IMR-90 (cell line): ENCODE data around the gene TRPM1. TPM values are rescaled to one million over a fixed set of nuclear protein-coding genes. Genes with fewer than 3 reads are reported as not detected.

Experiments
- ATAC-seq: fragments of 200-7000 bp; cut with Tn5 transposase; 2 replicates; pipeline ENCODE4 v1.9.1; 2020; ENCODE audit warnings: low read depth, mild to moderate bottlenecking, moderate library complexity
- BruUV-seq: library from RNA; stranded (reverse); fragments of 400-500 nt; replicated peaks from 2 replicates; lab custom pipeline; 2021; lab: Mats Ljungman, UMichigan
- CTCF ChIA-PET: fragments of 300-600 bp; formaldehyde crosslinking; extraction: SDS; loops from one replicate; lab custom pipeline; 2021; ENCODE audit warnings: antibody characterized with exemption; lab: Yijun Ruan, JAX
- POLR2A ChIA-PET: fragments of 300-600 bp; sonication (Branson Sonifier 250); formaldehyde crosslinking; loops from one replicate; lab custom pipeline; 2022; ENCODE audit warnings: antibody characterized with exemption; ENCODE audit not compliant: unreplicated experiment; lab: Charles Lee
- DNase-seq: peaks from one replicate; pipeline ENCODE4 v3.0.0; 2013
- H2AFZ ChIP-seq: replicated peaks from 2 replicates; pipeline ENCODE3; 2013; ENCODE audit warnings: low read length, mild to moderate bottlenecking; ENCODE audit not compliant: poor library complexity
- H2AK5ac ChIP-seq: 2 replicates; pipeline ENCODE4 v1.6.1; 2013; ENCODE audit warnings: low read depth, low read length, inconsistent platforms
- H2AK9ac ChIP-seq: replicated peaks from 2 replicates; pipeline ENCODE3; 2013; ENCODE audit warnings: mild to moderate bottlenecking, low read depth, low read length, moderate library complexity; ENCODE audit not compliant: poor library complexity
- H2BK120ac ChIP-seq: 2 replicates; pipeline ENCODE4 v1.6.1; 2013; ENCODE audit warnings: low read depth, low read length, inconsistent platforms
- H2BK15ac ChIP-seq: 3 replicates; pipeline ENCODE4 v1.6.1; 2013; ENCODE audit warnings: low read depth, low read length, inconsistent platforms
- H2BK20ac ChIP-seq: 2 replicates; pipeline ENCODE4 v1.6.1; 2013; ENCODE audit warnings: low read depth, mild to moderate bottlenecking, inconsistent platforms, low read length, moderate library complexity
- H2BK5ac ChIP-seq: 2 replicates; pipeline ENCODE4 v1.6.1; 2013; ENCODE audit warnings: mild to moderate bottlenecking, low read depth, low read length, inconsistent platforms; ENCODE audit not compliant: poor library complexity, severe bottlenecking
- H3K14ac ChIP-seq: replicated peaks from 2 replicates; pipeline ENCODE4 v1.6.1; 2013; ENCODE audit warnings: low read depth, low read length, inconsistent platforms
- H3K18ac ChIP-seq: 2 replicates; pipeline ENCODE4 v1.6.1; 2013; ENCODE audit warnings: low read depth, low read length, control low read depth
- H3K23ac ChIP-seq: 2 replicates; pipeline ENCODE4 v1.6.1; 2013; ENCODE audit warnings: low read depth, low read length, inconsistent platforms
- H3K27ac ChIP-seq: 2 replicates; pipeline ENCODE4 v1.5.1; 2013; ENCODE audit warnings: mild to moderate bottlenecking, control low read depth, low read length; ENCODE audit not compliant: insufficient read depth
- H3K27me3 ChIP-seq: 2 replicates; pipeline ENCODE4 v1.6.1; 2013; ENCODE audit warnings: low read length; ENCODE audit not compliant: control insufficient read depth, insufficient read depth
- H3K36me3 ChIP-seq: 2 replicates; pipeline ENCODE4 v1.6.1; 2013; ENCODE audit warnings: low read length, mixed read lengths; ENCODE audit not compliant: control insufficient read depth, insufficient read depth
- H3K4ac ChIP-seq: 2 replicates; pipeline ENCODE4 v1.6.1; 2013; ENCODE audit warnings: low read depth, low read length, inconsistent platforms
- H3K4me1 ChIP-seq: 2 replicates; pipeline ENCODE4 v1.6.1; 2013; ENCODE audit warnings: low read length, mixed read lengths; ENCODE audit not compliant: control insufficient read depth, insufficient read depth
- H3K4me2 ChIP-seq: 2 replicates; pipeline ENCODE4 v1.6.1; 2013; ENCODE audit warnings: low read depth, mild to moderate bottlenecking, control low read depth, low read length, moderate library complexity
- H3K4me3 ChIP-seq: 2 replicates; pipeline ENCODE4 v1.5.1; 2013; ENCODE audit warnings: low read depth, mild to moderate bottlenecking, control low read depth, low read length, moderate library complexity; ENCODE audit not compliant: insufficient read depth
- H3K56ac ChIP-seq: 2 replicates; pipeline ENCODE4 v1.6.1; 2013; ENCODE audit warnings: low read length, inconsistent platforms; ENCODE audit not compliant: insufficient read depth; ENCODE audit errors: extremely low read depth
- H3K79me1 ChIP-seq, 2 experiments: 2 replicates each; pipeline ENCODE4 v1.6.1; 2013; ENCODE audit warnings: low read length in 2 of 2, inconsistent platforms in 1 of 2, low read depth in 1 of 2
- H3K9ac ChIP-seq: 2 replicates; pipeline ENCODE4 v1.6.1; 2013; ENCODE audit warnings: low read depth, low read length, control low read depth
- H3K9me1 ChIP-seq: 2 replicates; pipeline ENCODE4 v1.6.1; 2013; ENCODE audit warnings: low read length, inconsistent platforms; ENCODE audit not compliant: insufficient read depth
- H3K9me3 ChIP-seq: 2 replicates; pipeline ENCODE4 v1.6.1; 2013; ENCODE audit warnings: low read length; ENCODE audit not compliant: control insufficient read depth, insufficient read depth
- H4K20me1 ChIP-seq: 2 replicates; pipeline ENCODE4 v1.6.1; 2013; ENCODE audit warnings: low read length, inconsistent platforms; ENCODE audit not compliant: insufficient read depth
- H4K5ac ChIP-seq: 2 replicates; pipeline ENCODE4 v1.6.1; 2013; ENCODE audit warnings: mild to moderate bottlenecking, low read depth, low read length, control low read depth
- H4K8ac ChIP-seq, 2 experiments: 2 replicates each; pipeline ENCODE4 v1.6.1; 2013; ENCODE audit warnings: low read depth in 2 of 2, low read length in 2 of 2, control low read depth in 1 of 2, inconsistent platforms in 1 of 2
- H4K91ac ChIP-seq: 2 replicates; pipeline ENCODE4 v1.6.1; 2013; ENCODE audit warnings: low read depth, low read length, inconsistent platforms; ENCODE audit not compliant: insufficient read depth
- BHLHE40 ChIP-seq: fragments of 150-350 bp; IDR thresholded peaks from 2 replicates; pipeline ENCODE4 v1.6.1; 2016; ENCODE audit warnings: mild to moderate bottlenecking, low read depth, low read length
- CEBPB ChIP-seq: IDR thresholded peaks from 2 replicates; pipeline ENCODE4 v1.6.1; 2012; ENCODE audit warnings: low read depth, low read length, improper control_type of control experiment
- MXI1 ChIP-seq: IDR thresholded peaks from 2 replicates; pipeline ENCODE4 v1.6.1; 2012; ENCODE audit warnings: low read depth, mild to moderate bottlenecking, low read length, moderate library complexity, borderline replicate concordance
- RAD21 ChIP-seq: IDR thresholded peaks from 2 replicates; pipeline ENCODE4 v1.6.1; 2012; ENCODE audit warnings: low read length, improper control_type of control experiment
- RCOR1 ChIP-seq: IDR thresholded peaks from 2 replicates; pipeline ENCODE4 v1.6.1; 2012; ENCODE audit warnings: mild to moderate bottlenecking, low read length, improper control_type of control experiment; ENCODE audit not compliant: insufficient replicate concordance
- SMC3 ChIP-seq: fragments of 150-350 bp; IDR thresholded peaks from 2 replicates; pipeline ENCODE4 v1.6.1; 2016; ENCODE audit warnings: low read depth, mild to moderate bottlenecking, antibody characterized with exemption, low read length, moderate library complexity
- WGBS, 2 experiments: methylation state at CpG; one replicate each; pipeline versions ENCODE4 v1.1.5 to v1.1.7; 2013; ENCODE audit warnings: missing lambda C conversion rate in 2 of 2; ENCODE audit not compliant: insufficient read length in 1 of 2; ENCODE audit errors: extremely low coverage in 2 of 2; 5-methylcytosine and 5-hydroxymethylcytosine counted together
- dilution Hi-C: fragments of 300-500 bp; cut with HindIII; formaldehyde crosslinking; loops from one replicate; pipeline ENCODE4 v1.14.3; 2018; ENCODE audit warnings: low sequenced_read_pairs; ENCODE audit not compliant: unreplicated experiment
- in situ Hi-C: fragments of 300-500 bp; cut with MboI; formaldehyde crosslinking; loops from 3 replicates; pipeline ENCODE4 v1.14.3; 2019; ENCODE audit warnings: low sequenced_read_pairs, inconsistent platforms, mixed read lengths
- intact Hi-C: fragments of 100-400 bp; cut with micrococcal nuclease; formaldehyde crosslinking; loops from 2 replicates; pipeline ENCODE4 v1.10.0; 2022
- polyA plus RNA-seq, 3 experiments: library from polyadenylated mRNA; depleted of rRNA; stranded (reverse); fragments of >200 nt; gene quantifications; 2 replicates each; pipeline ENCODE4 v1.2.3, GENCODE V29; 2012; ENCODE audit warnings: low replicate concordance in 1 of 3
- total RNA-seq: library from RNA; depleted of rRNA; stranded (reverse); fragments of >200 nt; gene quantifications from 2 replicates; pipeline ENCODE4 v1.2.3, GENCODE V29; 2012

The TRPM1 gene
- total and polyA plus RNA-seq, 2 of the 4 experiments (the other 2 are of a cell fraction) = not detected

DNA sequence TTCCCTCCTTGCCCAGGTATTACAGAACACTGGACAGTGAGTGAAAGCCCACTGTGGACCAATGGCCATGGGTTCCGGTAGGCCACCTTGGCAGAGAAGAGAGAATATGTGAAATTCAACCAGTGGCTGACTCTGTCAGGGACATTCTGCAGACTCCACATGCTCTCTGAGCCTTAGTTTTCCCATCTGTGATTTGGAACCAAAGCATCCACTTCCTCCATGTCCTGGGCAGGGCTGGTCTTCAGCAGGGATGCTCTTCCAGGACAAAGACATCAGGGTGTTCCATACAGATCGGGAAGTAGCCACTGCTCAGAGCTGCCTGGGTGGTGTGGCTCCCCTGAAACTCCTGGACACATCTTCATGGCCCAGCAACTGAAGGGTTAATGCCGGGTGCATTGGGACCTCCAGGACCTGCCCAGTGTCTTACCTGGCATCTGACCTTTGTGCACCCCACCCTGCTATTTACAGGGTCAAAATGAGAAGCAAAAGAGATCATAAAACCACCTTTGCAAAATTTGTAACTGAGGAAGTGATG, 28.3 kb upstream of the TRPM1 start:
- Histone ChIP-seq H2AK5ac (no peak overlapping the region), H3K18ac (no peak overlapping the region), H3K9me1 (no peaks in the 10 kb centered on the region), H3K27ac (no peak overlapping the region), H3K4me1 (peaks cover 4% of the 10 kb centered on the region), H2BK5ac (no peak overlapping the region), H3K27me3 (peaks cover 16% of the 10 kb centered on the region), H4K20me1 (no peaks in the 10 kb centered on the region), H3K4me3 (no peak overlapping the region), H3K14ac (no peak overlapping the region), H3K23ac (no peak overlapping the region), H3K9me3 (no peaks in the 10 kb centered on the region; the same call in 1 of the 2 replicates), H3K36me3 (no peaks in the 10 kb centered on the region), H4K91ac (no peak overlapping the region), H2AK9ac (no peak overlapping the region), H3K79me1 (no peaks in the 10 kb centered on the region), H4K8ac (no peak overlapping the region), H3K9ac (no peak overlapping the region), H2BK20ac (no peak overlapping the region), H4K5ac (no peak overlapping the region), H2BK120ac (no peak overlapping the region), H3K56ac (no peak overlapping the region), H2BK15ac (no peak overlapping the region), H3K4me2 (no peak overlapping the region), H2AFZ (no peak overlapping the region), H3K4ac (no peak overlapping the region)
- TF ChIP-seq RCOR1 (no peak), BHLHE40 (no peak), CEBPB (no peak), RAD21 (no peak), SMC3 (no peak), MXI1 (no peak)
- ChIA-PET POLR2A (no interaction called here), CTCF (interaction anchor here (0.5 to 2.0 kb wide), 19 partner anchors 8 to 378 kb away, joined by 3 to 10 read pairs (median 4); no protein-coding TSS in a partner anchor)
- dilution Hi-C loops = no loop called here
- ATAC-seq (no peak), DNase-seq (no peak)
- WGBS, 2 experiments = 100% methylated on average over 1 of the region's 3 CpGs; no CpG with 5 or more reads in 1 of the 2 experiments
- in situ Hi-C loops = loop anchor here (10.0 kb wide), 2 partner anchors 225 to 465 kb away; partner anchors contain the start of gene FAN1
- BruUV-seq = no TSS peak
- intact Hi-C loops = loop anchor here (1.0 to 2.0 kb wide), 5 partner anchors 139 to 465 kb away; partner anchors contain the start of gene MTMR10
